ENCODE results near the gene TRHDE.

Gene TRHDE

DNA sequence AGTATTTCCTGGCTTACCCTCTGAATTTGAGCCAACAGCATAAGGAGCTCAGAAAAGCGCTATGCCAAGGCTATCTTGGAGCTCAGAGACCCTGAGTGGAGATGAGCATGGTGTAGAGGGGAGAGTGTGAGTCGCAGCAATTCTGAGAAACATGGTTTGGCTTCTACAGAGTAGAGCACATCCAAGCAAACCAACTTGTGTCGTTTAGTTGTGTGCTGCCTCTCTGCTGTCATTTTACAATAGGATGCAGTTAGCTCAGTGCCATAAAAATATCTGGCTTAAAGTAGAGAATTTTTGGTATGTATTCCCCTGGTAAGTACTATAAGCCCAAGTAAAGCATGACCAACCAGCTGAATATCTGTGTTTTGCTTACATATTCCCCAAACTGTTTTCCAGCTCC is 249.2 kb downstream of the TRHDE start:
- DNase-seq = no peak

DNA sequence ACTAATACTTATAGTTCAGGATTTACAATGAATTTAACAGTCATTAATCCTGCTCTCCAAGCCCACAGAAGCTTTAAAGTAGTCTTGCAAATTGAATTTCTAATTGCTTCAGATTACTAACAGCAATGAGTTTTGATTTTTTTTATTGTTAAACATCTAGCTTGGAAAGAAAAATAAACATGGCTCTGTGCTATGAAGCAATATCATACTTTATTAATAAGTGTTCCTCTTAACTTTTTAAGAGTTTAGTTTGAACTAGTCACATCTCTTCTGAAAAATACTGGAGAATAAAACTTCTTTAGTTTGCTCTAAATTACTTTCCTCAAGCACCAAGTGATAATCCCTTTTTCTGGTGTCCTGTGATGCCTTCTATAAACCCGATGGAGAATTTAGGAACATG is 250.2 kb downstream of the TRHDE start:
- no peak for DNase-seq

DNA sequence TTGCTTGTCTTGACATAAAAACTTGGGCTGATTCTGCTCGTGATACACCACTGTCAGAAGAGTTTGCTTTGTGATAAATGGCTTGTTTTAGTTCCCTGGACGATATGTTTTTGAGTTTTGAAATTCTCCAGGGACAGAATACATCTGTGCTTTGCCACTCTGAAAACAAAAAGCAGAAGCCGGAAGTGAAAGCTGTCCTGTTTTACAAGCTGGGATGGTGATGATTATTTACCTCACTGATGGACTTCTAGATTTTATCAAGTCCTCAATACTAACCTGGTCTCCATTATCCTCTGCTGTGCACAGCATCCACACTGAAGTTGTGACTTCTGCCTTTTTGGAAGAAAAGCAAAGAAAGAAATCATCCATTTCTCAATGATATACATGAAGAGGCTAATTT is 251.6 kb downstream of the TRHDE start:
- no peak for DNase-seq

DNA sequence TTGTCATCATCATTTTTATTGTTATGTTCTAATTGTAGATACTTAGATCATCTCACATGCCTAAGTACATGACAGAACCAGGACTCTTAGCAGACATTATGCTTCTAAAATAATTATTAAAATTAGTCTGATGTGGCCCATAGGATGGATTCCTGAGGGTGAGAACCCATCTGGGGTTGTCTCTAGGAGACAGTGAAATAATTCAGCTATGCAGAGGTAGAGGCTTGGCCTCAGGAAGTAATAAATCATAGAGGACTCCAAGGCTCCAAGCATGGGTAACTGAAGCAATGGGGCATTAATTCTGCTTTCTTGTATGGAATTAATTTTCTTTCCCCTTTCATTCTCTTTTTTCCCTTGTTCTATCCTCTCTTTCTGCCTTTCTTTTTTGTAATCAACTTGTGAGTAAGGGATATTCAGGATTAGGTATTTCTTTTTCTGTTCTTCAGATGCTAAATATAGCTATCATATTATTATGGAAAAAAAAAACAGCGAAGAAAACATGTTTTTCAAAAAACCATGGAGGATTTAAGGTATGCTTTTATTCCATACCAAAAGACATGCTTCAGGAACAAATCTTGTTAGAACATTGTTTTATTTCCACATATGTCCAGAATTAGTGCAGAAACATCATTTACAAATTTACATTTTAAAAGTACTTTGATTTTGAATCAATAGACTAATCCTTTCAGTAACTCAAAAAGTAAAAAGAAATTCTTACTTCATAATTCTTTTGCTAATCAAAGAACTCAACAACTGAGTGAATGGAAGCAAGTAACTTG is 263.2 kb downstream of the TRHDE start:
- no peak for DNase-seq

DNA sequence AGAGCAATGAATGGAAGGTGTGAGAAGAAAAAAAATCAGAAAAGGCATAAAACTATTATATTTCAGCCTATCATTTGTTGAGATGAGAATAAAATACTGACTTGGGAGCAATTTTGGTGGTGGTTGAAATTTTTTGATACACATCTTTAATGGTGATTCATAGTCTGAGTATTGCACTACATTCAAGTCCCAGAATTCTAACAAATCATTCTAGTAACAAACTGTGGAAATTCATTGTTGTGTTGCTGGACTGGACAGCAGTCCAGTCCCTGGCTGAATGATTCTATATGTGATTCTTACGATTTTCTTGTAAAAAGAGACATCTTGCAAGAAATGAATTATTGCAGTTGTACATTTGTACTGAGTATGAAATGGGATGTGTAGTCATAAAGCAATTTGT is 268.6 kb downstream of the TRHDE start:
- no peak for DNase-seq

DNA sequence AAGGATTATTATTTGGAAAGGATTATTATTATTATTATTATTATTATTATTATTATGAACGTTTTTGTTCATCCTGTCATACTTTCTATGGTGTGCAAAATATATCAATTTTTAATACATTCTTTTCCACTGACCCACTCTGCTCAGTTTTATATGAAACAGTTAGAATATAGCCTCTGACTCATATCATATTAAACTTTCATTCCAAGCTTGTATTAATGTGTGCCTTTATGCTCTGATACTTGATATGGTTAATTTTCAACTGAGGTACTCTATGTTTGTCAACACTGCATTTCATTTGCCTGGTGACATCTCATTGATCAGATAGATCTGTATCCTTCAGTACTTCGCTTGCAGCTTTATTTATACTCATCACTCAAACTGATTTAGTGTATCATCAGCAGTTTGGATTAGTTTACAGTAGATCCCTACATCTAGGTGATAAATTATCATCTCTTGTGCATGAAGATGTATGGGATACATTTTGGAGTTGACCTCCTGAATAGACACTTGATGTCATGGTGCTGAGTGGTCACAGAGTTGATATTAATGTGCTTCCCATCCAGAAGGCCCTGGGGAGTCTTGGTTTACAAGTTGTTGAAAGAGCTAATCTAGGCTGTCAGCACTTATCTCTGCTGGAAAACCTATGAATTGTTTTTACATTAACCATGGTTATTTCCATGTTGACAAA is 271.8 kb downstream of the TRHDE start:
- DNase-seq = no peak

DNA sequence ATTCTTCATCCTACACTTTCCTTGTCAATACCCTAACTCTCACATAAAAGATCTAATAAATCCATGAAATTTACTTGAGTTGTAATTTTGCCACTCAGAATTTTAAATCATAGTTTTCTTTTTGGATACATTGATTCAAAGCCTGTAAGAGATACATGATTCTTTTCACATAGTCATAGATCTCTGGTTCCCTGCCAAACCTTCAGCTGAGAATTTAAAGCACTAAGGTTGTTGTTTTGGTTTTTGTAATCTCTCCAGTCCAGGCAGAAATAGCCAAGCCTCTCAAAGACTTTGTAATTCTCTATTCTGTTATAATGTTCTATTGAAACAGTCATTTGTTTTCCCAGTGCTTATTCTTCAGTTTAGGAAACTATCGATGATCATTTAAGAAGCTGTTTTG is 273.9 kb downstream of the TRHDE start:
- DNase-seq = no peak

DNA sequence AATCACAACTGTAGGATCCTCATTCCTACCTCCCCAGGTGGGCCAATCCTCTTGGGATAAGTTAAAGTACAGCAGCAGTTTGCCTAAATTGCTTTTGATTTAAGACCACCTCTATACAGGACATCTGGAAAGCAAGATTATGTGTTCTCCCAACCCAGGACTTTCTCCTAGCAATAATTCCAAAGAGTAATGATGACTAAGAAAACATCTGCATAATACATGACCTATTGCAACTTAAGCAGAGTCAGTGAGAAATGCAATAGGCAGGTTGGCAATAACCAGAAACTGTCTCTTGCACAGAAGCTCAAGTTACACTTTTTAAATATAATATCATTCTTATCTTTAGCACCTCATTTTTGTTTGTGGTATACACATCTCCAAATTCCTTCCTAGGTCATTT is 275.4 kb downstream of the TRHDE start:
- DNase-seq = no peak

DNA sequence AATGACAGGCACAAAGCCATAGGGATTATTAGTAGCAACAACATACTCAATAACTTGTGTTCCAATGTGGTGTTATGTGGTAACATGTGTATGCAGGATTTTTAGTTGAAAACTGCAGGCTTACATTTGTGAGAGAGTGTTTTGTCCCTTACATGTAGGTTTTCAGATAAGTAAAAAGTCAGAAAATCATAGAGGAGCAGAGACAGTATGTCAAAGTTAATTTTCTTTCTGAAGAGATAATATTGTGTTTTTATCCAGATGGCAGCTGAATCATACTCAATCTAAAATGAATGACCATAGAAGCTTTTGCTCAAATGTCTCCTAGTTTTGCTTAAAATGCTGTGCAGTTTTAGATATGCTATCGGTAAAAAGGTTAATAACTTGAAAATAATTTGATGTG is 277.0 kb downstream of the TRHDE start:
- no peak for DNase-seq

DNA sequence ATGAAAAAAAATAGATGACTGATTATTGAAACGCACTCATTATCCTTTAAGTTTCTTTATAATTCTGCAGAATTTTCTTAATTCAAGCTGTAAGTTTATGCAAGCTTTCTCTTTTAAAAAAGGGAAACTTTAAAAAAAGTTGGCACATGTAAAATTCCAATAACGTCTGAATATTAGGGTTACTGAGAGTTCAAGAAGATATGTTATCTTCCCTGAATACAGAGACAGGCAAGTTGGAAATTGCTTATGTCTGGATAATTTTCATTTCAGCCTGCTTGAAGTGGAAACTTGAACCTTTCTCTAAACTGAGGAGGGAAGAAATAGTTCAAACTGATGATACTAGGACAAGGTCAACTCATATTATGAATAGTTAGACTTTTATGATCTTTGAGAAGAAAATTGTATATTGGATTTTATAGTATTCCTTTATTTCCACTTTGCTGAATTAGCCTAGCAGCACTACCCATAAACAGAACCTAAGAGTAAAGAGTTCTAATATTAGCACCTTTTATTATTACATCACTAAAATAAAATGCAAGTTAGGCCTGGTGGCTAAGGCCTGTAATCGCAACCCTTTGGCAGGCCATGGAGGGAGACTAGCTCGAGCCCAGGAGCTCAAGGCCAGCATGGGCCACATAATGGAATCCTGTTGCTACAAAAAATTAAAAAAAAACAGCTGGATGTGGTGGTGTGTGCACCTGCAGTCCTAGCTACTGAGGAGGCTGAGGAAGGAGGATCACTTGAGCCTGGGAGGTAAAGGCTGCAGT is 288.0 kb downstream of the TRHDE start:
- no peak for DNase-seq

DNA sequence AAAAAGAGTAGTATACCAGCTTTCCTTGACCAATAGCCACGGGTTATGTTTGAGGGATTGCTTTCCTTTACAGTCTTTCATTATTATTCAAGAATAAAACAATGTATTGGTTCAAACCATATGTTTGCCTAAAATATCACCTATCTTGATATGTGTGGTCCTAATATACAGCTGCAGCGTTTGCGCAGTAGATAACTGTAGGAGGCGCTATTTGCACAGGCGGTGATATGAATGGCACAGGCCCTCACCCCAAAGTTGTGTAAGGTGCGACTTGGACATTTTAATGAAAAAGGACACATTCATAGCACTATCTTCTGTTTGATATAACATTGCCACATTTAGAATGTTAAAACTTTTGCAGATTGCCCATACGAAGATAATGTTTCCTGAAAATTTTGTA is 298.4 kb downstream of the TRHDE start:
- no peak for DNase-seq

DNA sequence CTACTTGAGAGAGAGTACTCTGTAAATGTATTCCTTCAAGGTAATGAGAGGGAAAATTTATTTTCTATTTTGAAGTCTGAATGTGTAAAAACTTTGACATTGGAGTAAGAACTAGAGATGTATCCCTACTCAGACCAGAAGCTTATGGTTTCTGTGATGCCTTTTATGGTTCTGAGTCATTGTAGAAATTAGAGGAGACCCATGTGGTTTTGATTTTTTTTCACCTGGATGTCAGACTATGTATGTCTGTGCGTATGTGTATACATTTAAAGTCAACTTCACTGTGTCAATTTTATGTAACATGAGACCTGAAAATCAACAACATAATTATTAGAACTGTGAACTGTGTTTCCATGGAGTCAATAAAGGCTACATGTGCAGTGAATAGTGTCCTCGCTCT is 302.0 kb downstream of the TRHDE start:
- no peak for DNase-seq

DNA sequence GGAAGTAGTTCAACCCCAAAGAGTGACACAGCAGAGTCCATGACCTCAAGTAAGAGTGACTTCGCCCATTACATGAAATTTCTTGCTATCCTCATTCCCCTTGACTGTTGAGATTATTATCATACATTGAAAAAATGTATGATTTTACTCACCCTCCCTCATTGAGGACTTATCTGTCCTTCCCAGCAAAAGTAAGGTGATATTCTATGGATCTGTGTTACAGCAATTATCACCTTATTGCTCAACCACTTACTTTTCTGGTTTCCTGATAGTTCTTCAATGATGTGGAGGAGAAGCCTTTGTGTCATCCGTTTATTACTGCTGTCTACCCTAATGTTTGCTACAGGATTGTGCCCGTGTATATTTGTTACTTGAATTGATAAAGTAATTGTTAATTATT is 306.2 kb downstream of the TRHDE start:
- DNase-seq = no peak

DNA sequence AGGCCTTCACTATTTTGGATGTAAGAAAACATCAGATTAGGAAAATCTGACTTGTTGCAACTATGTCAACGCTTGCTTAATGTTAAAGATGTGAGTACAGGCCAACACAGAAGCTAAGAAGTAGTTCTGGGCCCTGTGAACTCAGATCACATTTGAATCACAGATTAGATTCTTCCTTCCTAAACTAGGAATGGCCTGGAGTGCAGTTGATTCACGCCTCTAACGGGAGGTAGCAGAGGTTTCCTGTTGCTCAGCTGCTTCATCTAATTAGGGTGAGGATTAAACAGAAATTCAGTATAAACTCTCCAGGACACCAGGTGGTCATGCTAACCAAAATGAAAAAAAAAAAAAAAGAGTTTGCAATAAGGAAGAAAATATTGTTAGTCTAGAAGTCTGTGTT is 314.3 kb downstream of the TRHDE start:
- DNase-seq = no peak

DNA sequence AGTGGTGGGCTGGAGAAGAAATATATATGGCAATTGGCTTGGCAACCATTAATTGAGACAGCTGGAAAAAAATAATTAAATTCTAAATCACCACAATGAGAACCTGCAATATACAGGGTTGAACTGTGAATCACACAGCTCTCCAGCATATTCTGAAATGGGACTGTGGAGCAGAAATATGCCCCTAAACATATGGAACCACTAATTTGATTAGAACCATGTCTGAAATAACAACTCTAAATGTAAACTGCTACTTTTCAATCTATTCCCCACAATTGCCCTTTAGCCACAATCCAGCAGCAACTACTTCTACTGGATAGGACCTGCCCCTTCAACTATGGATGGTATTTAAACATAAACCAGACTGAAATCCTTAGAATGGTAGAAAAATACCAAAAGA is 330.4 kb downstream of the TRHDE start:
- DNase-seq = no peak

DNA sequence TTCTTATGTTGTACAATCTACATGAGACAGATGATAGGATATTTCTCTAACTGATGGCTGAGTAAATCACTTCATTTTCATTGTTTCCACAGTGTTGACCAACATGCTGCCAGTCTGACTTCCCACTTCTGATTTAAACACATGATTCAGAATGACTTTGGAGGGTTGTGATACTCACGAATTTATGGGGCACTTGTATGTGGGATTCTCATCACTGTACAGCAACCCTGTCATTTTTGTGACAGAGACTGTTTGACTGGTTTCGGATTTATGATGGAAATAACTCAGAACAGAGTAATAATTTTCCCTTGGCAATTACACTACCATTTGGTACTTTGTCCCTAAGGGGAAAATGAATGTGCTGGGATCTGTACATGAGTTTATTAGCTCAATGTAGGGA is 333.8 kb downstream of the TRHDE start:
- DNase-seq = no peak

DNA sequence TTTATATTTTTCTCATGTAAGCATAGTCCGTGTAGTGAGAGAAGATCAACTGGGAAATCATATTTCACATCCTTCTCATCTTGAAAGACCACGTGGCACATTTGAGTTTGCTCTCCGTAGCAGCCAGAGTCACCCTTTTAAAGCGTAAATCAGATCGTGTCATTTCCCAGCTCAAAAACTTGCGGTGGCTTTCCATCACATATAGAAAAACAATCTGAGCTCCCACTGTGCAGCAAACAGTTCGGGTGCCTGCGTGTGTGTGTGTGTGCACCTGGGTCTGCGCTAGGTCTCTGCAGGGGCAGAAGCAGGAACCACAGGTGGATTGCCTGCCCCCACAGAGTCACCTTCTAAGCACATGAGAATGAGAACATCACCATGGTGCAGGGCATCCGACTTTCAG is 338.2 kb downstream of the TRHDE start:
- no peak for DNase-seq

DNA sequence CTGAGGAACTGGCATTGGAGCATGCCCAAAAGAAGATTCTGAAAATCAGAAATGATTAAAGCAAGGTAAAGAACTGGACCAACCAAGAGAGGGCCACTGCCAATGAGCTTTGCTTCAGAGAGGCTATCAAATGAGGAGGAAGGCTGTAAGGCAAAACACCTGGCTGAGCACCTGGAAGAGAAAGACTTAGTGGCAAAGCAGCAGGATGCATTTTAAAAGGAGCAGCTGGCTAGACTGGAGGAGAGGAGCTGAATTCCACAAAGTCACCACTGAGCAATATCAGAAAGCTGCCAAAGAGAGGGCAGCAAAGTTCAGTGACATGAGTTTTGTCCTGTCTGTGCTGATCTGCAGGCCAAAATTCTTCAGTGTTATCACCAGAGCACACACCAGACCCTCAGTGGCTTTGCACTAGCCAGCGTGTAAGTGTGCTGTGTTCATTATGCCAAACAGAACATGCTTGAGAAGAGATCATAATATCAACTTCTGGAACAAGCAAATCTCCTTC is 338.7 kb downstream of the TRHDE start:
- no peak for DNase-seq

DNA sequence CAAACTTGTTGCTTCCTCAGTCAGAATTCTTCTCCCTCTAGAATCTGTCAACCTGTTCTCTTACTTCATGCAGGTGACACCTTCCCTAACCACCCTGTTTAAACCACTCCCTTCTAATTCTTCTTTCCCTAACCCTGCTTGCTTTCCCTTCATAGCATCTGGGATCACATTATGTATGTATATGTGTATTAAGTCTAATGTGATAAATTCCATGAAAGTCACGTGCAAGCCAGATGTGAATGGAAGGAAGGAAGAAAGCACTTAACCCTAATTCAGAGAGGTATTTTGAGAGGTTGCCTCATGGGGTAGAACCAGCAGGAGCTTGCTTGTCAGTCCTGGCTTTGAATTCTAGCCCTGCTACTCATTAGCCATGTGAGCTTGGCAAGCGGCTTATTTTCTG is 340.0 kb downstream of the TRHDE start:
- no peak for DNase-seq

DNA sequence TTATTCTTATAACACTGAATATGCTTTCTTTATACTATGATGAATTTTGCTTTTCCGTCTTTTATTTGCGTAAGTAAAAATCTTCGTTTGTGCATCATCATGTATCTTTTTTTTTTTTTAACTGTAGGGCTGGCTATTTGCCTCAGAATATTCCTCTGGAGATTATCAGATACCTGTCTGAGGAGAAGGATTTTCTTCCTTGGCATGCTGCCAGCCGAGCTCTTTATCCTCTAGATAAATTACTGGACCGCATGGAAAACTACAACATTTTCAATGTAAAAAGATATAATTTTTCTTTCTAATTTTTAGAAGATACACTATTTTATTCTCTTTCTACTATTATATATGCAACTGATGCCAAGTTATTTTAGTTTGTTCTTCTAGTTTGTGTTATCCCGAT is 346.6 kb downstream of the TRHDE start:
- no peak for DNase-seq

DNA sequence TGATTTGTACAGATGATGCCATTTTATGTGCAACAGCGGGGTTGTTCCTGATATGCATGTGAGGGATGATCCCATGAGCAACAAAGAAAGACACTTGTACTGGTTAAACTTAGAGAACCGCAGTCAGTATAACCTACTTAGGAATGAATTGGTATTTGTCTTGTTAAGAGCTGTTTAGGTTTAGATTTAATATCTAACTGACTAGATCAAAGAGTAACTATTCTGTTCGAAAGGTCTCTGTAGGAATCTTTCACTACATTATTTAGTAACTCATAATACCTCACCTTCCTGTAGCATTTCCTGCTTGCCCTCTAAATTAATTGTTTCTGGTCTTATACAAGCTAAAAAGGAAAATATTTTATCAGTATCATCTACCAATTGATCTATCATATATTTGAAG is 350.4 kb downstream of the TRHDE start:
- DNase-seq = no peak

DNA sequence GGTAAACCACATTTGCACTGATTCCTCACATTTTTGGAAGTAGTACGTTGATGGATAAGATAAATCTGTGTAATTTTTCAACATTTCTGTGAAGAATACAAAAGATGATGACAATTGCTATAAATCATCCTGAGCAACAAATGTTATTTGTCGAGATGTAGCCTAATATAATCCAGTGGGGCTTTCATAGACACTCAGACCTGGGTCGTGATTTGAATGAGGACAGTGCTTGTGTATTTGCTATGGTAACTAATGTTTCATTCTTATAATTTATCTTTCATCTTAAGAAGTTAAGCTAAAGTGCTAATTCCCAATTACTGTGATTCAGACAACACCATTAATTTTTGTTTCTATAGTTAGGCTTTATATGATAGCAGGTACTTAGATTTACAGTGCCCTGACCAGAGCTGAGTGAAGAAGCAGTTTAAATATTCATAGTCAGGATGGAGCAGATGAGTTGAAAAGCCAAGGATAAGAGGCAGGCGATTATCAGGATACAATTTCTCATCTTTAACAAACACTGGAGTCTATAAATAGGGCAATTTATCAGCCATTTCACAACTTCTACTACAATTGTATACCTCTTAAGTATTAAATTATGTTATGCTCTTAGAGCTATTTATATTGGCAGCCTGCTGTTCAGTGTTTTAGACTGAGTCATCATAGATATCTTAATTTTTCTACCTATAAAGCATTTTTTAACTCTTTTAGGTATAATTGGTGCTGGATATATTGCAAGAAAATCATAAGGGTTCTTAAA is 359.9 kb downstream of the TRHDE start:
- DNase-seq = no peak

DNA sequence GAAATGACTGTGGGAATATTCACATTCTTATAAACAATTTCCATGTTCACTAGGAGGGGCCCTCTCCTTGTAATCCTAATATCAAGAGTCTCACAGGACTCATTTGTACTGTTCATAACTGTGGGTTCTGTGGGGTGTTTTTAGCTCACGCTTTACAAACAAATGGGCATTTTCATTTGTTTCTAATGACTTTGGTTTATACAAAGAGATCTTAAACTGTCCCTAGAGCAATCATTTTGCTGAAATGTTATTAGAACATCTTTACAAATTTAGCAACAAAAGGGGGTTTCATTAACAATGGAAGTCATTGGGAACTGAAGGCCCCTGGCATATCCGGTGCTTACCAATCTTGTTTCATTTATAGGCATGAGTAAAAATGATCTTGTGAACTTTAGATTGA is 370.5 kb downstream of the TRHDE start:
- no peak for DNase-seq

Data from right forelimb (tissue), 1 donor.